ENCODE data around the gene WFDC8. TPM values are rescaled to one million over a fixed set of nuclear protein-coding genes. Genes with fewer than 3 reads are reported as not detected.
"Not testable (repeated sequence)": the region's sequence is repeated elsewhere in the genome, so short reads cannot be mapped to it uniquely, and the experiment has no call there.

Gene WFDC8
- total RNA-seq, 1 experiment from 2014 or later = not detected

DNA sequence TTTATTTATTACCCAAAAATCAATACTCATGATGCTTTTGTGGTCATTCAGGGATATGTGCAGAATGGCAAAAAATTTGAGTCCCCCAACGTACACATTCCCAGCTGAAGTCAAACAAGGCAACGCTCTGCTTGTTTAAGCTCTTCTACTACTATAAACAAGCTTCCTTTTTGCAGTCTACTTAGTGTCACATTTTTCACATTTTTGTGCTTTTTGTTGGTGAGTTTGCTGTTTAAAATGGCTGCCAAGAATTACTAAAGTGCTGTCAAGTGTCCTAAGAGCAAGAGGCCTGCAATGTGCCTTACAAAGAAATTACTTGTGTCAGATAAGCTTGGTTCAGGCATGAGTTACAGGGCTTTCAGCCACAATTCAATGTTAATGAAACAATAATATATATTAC lies 2.1 kb downstream of the WFDC8 start:
- CTCF ChIA-PET = no interaction called here
- Histone ChIP-seq H3K4me1 (ENCODE audit: insufficient read depth, low read length, poor library complexity, severe bottlenecking) (no peaks in the 10 kb centered on the region), H3K4me3 (ENCODE audit: low read depth, low read length, poor library complexity, severe bottlenecking) (no peak overlapping the region), H3K9me3 (ENCODE audit: low read depth, low read length, poor library complexity, severe bottlenecking) (no peaks in the 10 kb centered on the region), H3K27ac (ENCODE audit: low read depth, low read length, poor library complexity, severe bottlenecking) (no peak overlapping the region), H3K36me3 (ENCODE audit: insufficient read depth, low read length, poor library complexity, severe bottlenecking) (no peaks in the 10 kb centered on the region), H3K27me3 (replicated peaks; ENCODE audit: insufficient read depth, low read depth, low read length, poor library complexity) (peaks cover 10% of the 10 kb centered on the region)
- no peak for DNase-seq (ENCODE audit: low spot score)
- no TSS peak for BruUV-seq (replicated peaks)
- intact Hi-C loops (cut with micrococcal nuclease; ENCODE audit: unreplicated experiment) = no loop called here
- POLR2A ChIA-PET (ENCODE audit: low non-redundant PET) = no interaction called here
- TF ChIP-seq EZH2 (IDR thresholded peaks at IDR 0.05; ENCODE audit: borderline replicate concordance, low read depth, low read length, poor library complexity, severe bottlenecking) = no peak
- TF ChIP-seq, protein P1, sequence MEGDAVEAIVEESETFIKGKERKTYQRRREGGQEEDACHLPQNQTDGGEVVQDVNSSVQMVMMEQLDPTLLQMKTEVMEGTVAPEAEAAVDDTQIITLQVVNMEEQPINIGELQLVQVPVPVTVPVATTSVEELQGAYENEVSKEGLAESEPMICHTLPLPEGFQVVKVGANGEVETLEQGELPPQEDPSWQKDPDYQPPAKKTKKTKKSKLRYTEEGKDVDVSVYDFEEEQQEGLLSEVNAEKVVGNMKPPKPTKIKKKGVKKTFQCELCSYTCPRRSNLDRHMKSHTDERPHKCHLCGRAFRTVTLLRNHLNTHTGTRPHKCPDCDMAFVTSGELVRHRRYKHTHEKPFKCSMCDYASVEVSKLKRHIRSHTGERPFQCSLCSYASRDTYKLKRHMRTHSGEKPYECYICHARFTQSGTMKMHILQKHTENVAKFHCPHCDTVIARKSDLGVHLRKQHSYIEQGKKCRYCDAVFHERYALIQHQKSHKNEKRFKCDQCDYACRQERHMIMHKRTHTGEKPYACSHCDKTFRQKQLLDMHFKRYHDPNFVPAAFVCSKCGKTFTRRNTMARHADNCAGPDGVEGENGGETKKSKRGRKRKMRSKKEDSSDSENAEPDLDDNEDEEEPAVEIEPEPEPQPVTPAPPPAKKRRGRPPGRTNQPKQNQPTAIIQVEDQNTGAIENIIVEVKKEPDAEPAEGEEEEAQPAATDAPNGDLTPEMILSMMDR (conservative IDR thresholded peaks at IDR 0.05; ENCODE audit: low read depth, low read length) = no peak

DNA sequence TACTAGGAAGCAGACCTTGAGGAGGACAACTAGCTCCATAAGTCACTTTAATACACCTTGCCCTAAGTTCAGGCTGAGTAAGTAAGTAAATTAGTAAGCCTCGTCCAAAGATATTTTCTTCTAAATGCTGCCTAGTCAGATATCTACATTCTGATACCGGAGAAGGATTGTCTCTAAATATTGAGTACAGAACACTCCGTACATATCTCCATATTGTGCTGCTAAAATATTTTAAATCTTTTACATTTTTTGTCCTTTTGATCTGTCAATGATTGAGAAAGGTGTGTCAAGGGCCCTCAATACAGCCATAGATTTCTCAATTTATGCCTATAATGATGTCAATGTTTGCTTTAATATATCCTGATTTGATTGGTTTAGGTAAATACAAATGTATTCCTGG lies 3.2 kb downstream of the WFDC8 start:
- POLR2A ChIA-PET (ENCODE audit: low non-redundant PET) = no interaction called here
- intact Hi-C loops (cut with micrococcal nuclease; ENCODE audit: unreplicated experiment) = no loop called here
- CTCF ChIA-PET = no interaction called here
- Histone ChIP-seq H3K27ac (ENCODE audit: low read depth, low read length, poor library complexity, severe bottlenecking) (no peak overlapping the region), H3K36me3 (ENCODE audit: insufficient read depth, low read length, poor library complexity, severe bottlenecking) (no peaks in the 10 kb centered on the region), H3K27me3 (replicated peaks; ENCODE audit: insufficient read depth, low read depth, low read length, poor library complexity) (peaks cover 8% of the 10 kb centered on the region), H3K4me3 (ENCODE audit: low read depth, low read length, poor library complexity, severe bottlenecking) (no peak overlapping the region), H3K9me3 (ENCODE audit: low read depth, low read length, poor library complexity, severe bottlenecking) (no peaks in the 10 kb centered on the region), H3K4me1 (ENCODE audit: insufficient read depth, low read length, poor library complexity, severe bottlenecking) (no peaks in the 10 kb centered on the region)
- no peak for DNase-seq (ENCODE audit: low spot score)
- no TSS peak for BruUV-seq (replicated peaks)
- TF ChIP-seq EZH2 (IDR thresholded peaks at IDR 0.05; ENCODE audit: borderline replicate concordance, low read depth, low read length, poor library complexity, severe bottlenecking) = no peak
- TF ChIP-seq, protein P1 (conservative IDR thresholded peaks at IDR 0.05; ENCODE audit: low read depth, low read length) = no peak

DNA sequence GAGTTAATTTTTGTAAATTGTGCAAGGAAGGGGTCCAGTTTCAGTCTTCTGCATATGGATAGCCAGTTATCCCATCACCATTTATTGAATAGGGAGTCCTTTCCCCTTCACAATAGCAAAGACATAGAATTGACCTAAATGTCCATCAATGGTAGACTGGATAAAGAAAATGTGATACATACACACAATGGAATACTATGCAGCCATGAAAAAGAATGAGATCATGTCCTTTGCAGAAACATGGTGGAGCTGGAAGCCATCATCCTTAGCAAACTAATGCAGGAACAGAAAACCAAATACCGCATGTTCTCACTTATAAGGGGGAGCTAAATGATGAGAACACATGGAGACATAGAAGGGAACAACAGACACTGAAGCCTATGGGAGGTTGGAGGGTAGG lies 9.4 kb downstream of the WFDC8 start:
- CTCF ChIA-PET; POLR2A ChIA-PET (ENCODE audit: low non-redundant PET); H3K27ac ChIP-seq (ENCODE audit: low read depth, low read length, poor library complexity, severe bottlenecking); BruUV-seq (replicated peaks); H3K9me3 ChIP-seq (ENCODE audit: low read depth, low read length, poor library complexity, severe bottlenecking); H3K4me3 ChIP-seq (ENCODE audit: low read depth, low read length, poor library complexity, severe bottlenecking); intact Hi-C loops (cut with micrococcal nuclease; ENCODE audit: unreplicated experiment); DNase-seq (ENCODE audit: low spot score); H3K4me1 ChIP-seq (ENCODE audit: insufficient read depth, low read length, poor library complexity, severe bottlenecking); H3K36me3 ChIP-seq (ENCODE audit: insufficient read depth, low read length, poor library complexity, severe bottlenecking); H3K27me3 ChIP-seq (replicated peaks; ENCODE audit: insufficient read depth, low read depth, low read length, poor library complexity): not testable (repeated sequence)

DNA sequence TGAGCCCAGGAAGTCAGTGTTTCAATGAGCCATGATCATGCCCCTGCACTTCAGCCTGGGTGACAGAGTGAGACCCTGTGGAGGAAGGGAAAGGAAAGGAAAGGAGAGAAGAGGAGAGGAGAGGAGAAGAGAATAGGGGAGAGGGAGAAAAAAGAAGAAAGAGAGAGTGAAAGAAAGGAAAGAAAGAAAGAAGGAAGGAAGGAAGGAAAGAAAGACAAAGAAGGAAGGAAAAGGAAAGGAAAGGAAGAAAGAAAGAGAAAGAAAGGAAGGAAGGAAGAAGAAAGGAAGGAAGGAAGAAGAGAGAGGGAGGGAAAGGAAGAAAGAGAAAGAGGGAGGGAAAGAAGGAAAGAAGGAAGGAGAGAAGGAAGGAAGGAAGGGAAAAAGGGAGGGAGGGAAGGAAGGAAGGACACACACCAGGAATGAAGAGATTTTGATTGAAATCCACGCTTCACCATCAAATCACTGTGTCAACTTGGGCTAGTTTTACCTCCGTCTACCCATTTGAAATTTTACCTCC lies 14.3 kb downstream of the WFDC8 start:
- Histone ChIP-seq H3K4me3 (ENCODE audit: low read depth, low read length, poor library complexity, severe bottlenecking) (no peak overlapping the region), H3K27ac (ENCODE audit: low read depth, low read length, poor library complexity, severe bottlenecking) (no peak overlapping the region), H3K9me3 (ENCODE audit: low read depth, low read length, poor library complexity, severe bottlenecking) (no peaks in the 10 kb centered on the region), H3K27me3 (replicated peaks; ENCODE audit: insufficient read depth, low read depth, low read length, poor library complexity) (peaks cover 18% of the 10 kb centered on the region), H3K4me1 (ENCODE audit: insufficient read depth, low read length, poor library complexity, severe bottlenecking) (no peaks in the 10 kb centered on the region), H3K36me3 (ENCODE audit: insufficient read depth, low read length, poor library complexity, severe bottlenecking) (no peaks in the 10 kb centered on the region)
- no peak for TF ChIP-seq EZH2 (IDR thresholded peaks at IDR 0.05; ENCODE audit: borderline replicate concordance, low read depth, low read length, poor library complexity, severe bottlenecking)
- TF ChIP-seq, protein P1 (conservative IDR thresholded peaks at IDR 0.05; ENCODE audit: low read depth, low read length) = no peak
- intact Hi-C loops (cut with micrococcal nuclease; ENCODE audit: unreplicated experiment) = no loop called here
- no TSS peak for BruUV-seq (replicated peaks)
- ChIA-PET CTCF (interaction anchor here (0.7 kb wide), 1 partner anchor 114 kb away, joined by 4 read pairs; no protein-coding TSS in a partner anchor), POLR2A (ENCODE audit: low non-redundant PET) (no interaction called here)
- DNase-seq (ENCODE audit: low spot score) = no peak
